ENCODE measurements around the gene ANKLE1. TPM values are rescaled to one million over a fixed set of nuclear protein-coding genes. Genes with fewer than 3 reads are reported as not detected.
"Not testable (repeated sequence)": the region's sequence is repeated elsewhere in the genome, so short reads cannot be mapped to it uniquely, and the experiment has no call there.

ANKLE1 gene
- total RNA-seq, 1 donor from 2014 or later, result 2.3 TPM

DNA sequence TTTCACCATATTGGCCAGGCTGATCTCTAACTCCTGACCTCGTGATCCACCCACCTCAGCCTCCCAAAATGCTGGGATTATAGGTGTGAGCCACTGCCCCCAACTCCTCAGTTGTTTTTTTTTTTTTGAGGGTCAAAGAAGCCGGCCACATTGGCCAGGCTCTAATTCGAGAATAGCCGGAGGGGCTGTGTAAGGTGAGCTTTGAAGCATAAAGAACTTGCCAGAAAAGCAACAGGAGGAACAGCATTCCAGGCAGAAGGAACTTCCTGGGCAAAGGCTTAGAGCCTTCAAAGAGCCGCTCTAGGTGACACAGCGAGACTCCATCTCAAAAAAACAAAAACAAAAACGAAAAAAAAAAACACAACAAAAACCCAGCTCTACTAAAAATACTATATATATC lies 15.7 kb upstream of the ANKLE1 start:
- peaks cover 17% of the 10 kb centered on the region for H3K27me3 Mint-ChIP-seq (ENCODE audit: unreplicated experiment)
- H3K27ac Mint-ChIP-seq (ENCODE audit: unreplicated experiment), result peak overlapping the region; percentile 48
- H3K36me3 Mint-ChIP-seq (ENCODE audit: low read depth, unreplicated experiment), result peaks cover 11% of the 10 kb centered on the region
- peaks cover 32% of the 10 kb centered on the region for H3K4me1 Mint-ChIP-seq (ENCODE audit: unreplicated experiment)
- H3K9me3 Mint-ChIP-seq (ENCODE audit: unreplicated experiment), result no peaks in the 10 kb centered on the region
- H3K4me3 Mint-ChIP-seq (ENCODE audit: unreplicated experiment), result no peak overlapping the region
- no peak for DNase-seq (ENCODE audit: low spot score)
- TF ChIP-seq, protein P1, sequence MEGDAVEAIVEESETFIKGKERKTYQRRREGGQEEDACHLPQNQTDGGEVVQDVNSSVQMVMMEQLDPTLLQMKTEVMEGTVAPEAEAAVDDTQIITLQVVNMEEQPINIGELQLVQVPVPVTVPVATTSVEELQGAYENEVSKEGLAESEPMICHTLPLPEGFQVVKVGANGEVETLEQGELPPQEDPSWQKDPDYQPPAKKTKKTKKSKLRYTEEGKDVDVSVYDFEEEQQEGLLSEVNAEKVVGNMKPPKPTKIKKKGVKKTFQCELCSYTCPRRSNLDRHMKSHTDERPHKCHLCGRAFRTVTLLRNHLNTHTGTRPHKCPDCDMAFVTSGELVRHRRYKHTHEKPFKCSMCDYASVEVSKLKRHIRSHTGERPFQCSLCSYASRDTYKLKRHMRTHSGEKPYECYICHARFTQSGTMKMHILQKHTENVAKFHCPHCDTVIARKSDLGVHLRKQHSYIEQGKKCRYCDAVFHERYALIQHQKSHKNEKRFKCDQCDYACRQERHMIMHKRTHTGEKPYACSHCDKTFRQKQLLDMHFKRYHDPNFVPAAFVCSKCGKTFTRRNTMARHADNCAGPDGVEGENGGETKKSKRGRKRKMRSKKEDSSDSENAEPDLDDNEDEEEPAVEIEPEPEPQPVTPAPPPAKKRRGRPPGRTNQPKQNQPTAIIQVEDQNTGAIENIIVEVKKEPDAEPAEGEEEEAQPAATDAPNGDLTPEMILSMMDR (IDR thresholded peaks at IDR 0.05; ENCODE audit: unreplicated experiment), result no peak

DNA sequence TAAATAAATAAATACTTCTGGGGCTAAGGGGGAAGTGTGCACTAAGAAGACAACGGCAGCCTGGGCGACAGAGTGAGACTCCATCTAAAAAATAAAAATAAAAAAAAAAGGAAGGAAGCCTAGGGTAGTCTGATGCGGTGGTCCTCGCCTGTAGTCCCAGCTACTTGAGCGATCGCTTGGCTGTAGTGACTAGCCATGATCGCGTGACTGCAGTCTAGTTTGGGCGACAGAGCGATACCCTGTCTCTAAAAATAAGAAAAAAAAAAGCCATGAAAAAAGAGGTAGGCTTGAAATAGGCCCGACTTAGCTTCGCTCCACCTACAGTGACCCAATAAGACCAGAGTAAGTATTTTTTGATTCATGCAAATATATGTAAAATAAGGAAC lies 15.1 kb upstream of the ANKLE1 start:
- H3K9me3 Mint-ChIP-seq (ENCODE audit: unreplicated experiment), result no peaks in the 10 kb centered on the region
- peaks cover 31% of the 10 kb centered on the region for H3K4me1 Mint-ChIP-seq (ENCODE audit: unreplicated experiment)
- TF ChIP-seq, protein P1 (IDR thresholded peaks at IDR 0.05; ENCODE audit: unreplicated experiment), result no peak
- no peak for DNase-seq (ENCODE audit: low spot score)
- peak overlapping the region; percentile 92 for H3K4me3 Mint-ChIP-seq (ENCODE audit: unreplicated experiment)
- peak overlapping the region; percentile 89 for H3K27ac Mint-ChIP-seq (ENCODE audit: unreplicated experiment)
- H3K36me3 Mint-ChIP-seq (ENCODE audit: low read depth, unreplicated experiment), result peaks cover 14% of the 10 kb centered on the region
- peaks cover 17% of the 10 kb centered on the region for H3K27me3 Mint-ChIP-seq (ENCODE audit: unreplicated experiment)

DNA sequence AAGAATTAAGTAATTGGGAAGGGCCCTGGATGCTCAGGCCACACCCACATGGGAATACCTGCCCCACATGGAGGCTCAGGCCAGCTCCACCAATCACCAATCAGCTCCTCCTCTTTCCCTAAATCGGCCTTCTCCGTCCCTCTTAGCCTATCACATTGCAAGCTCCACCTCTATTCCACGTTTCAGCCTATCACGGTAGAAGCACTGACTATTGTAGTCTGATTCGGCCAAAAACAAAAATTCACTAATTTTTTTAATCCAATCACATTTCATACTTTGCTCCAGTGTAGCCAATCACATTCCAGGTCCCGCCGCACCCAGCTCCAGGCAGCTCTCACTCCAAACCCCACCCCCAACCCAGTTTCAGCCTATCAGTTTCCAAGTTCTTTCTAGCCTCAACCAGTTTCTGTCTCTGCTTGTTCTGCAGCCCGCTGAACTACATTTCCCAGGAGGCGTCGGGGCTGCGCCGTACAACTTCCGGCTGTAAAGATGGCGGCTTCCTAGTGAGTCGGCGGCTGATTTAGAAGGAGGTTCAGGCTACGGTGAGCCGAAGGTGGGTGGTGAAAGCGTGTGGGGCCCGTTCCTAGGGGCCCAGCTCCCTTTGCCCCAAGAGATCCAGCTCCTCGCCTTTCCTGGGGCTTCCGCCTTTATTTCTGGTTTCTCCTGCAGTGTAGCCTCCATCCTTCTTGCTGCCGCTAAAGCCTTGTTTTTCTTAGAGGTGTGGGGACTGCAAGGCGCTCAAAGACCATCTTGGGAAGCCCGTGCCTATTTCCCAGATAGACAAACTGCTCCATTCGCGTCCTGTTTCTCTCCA lies 14.5 kb upstream of the ANKLE1 start, which contains the start of gene BABAM1:
Gene BABAM1 (plus strand): TSS at position 469 of the 814 bp plus-strand sequence. CDS start 1,364 bp downstream, outside the sequence.
- Mint-ChIP-seq H3K27ac (ENCODE audit: unreplicated experiment) (peak within 1 kb of the TSS; percentile 89), H3K4me3 (ENCODE audit: unreplicated experiment) (peak within 1 kb of the TSS; percentile 92), H3K4me1 (ENCODE audit: unreplicated experiment) (peaks cover 30% of the 10 kb centered on the region), H3K27me3 (ENCODE audit: unreplicated experiment) (peaks cover 17% of the 10 kb centered on the region), H3K36me3 (ENCODE audit: low read depth, unreplicated experiment) (peaks cover 14% of the 10 kb centered on the region), H3K9me3 (ENCODE audit: unreplicated experiment) (no peaks in the 10 kb centered on the region)
- DNase-seq (ENCODE audit: low spot score), result peak; percentile 91
- TF ChIP-seq, protein P1 (IDR thresholded peaks at IDR 0.05; ENCODE audit: unreplicated experiment), result no peak

DNA sequence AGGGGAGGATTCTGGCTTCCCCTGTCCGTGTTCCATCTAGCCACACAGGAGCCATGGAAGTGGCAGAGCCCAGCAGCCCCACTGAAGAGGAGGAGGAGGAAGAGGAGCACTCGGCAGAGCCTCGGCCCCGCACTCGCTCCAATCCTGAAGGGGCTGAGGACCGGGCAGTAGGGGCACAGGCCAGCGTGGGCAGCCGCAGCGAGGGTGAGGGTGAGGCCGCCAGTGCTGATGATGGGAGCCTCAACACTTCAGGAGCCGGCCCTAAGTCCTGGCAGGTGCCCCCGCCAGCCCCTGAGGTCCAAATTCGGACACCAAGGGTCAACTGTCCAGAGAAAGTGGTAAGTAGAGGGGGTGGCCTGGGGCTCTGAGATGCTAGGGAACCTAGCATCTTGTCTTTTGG lies 12.9 kb upstream of the ANKLE1 start:
- Mint-ChIP-seq H3K4me1 (ENCODE audit: unreplicated experiment) (peaks cover 17% of the 10 kb centered on the region), H3K9me3 (ENCODE audit: unreplicated experiment) (no peaks in the 10 kb centered on the region), H3K36me3 (ENCODE audit: low read depth, unreplicated experiment) (peaks cover 14% of the 10 kb centered on the region), H3K27me3 (ENCODE audit: unreplicated experiment) (peaks cover 11% of the 10 kb centered on the region), H3K4me3 (ENCODE audit: unreplicated experiment) (peak overlapping the region; percentile 92), H3K27ac (ENCODE audit: unreplicated experiment) (no peak overlapping the region)
- TF ChIP-seq, protein P1 (IDR thresholded peaks at IDR 0.05; ENCODE audit: unreplicated experiment), result no peak
- DNase-seq (ENCODE audit: low spot score), result no peak

DNA sequence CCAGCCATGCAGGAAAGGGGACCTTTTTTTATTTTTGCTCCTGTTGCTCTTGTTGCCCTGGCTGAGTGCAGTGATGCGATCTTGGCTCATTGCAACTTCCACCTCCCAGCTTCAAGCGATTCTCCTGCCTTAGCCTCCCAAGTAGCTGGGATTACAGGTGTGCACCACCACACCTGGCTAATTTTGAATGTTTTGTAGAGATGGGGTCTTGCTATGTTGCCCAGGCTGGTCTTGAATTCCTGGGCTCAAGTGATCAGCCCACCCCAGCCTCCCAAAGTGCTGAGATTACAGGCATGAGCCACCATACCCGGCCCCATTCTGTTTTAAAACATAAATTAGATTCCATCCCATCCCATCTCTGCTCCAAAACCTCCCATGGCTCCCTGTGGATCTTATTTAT lies 6.8 kb upstream of the ANKLE1 start:
- H3K4me3 Mint-ChIP-seq (ENCODE audit: unreplicated experiment); H3K27me3 Mint-ChIP-seq (ENCODE audit: unreplicated experiment); H3K9me3 Mint-ChIP-seq (ENCODE audit: unreplicated experiment); DNase-seq (ENCODE audit: low spot score); H3K4me1 Mint-ChIP-seq (ENCODE audit: unreplicated experiment); H3K27ac Mint-ChIP-seq (ENCODE audit: unreplicated experiment): not testable (repeated sequence)
- peaks cover 36% of the 10 kb centered on the region for H3K36me3 Mint-ChIP-seq (ENCODE audit: low read depth, unreplicated experiment)
